ENCODE measurements around the gene C11orf91. TPM values are rescaled to one million over a fixed set of nuclear protein-coding genes. Genes with fewer than 3 reads are reported as not detected.
"Not testable (repeated sequence)": the region's sequence is repeated elsewhere in the genome, so short reads cannot be mapped to it uniquely, and the experiment has no call there.

Gene C11orf91
- total RNA-seq, 1 donor from 2014 or later = 0.75 TPM

DNA sequence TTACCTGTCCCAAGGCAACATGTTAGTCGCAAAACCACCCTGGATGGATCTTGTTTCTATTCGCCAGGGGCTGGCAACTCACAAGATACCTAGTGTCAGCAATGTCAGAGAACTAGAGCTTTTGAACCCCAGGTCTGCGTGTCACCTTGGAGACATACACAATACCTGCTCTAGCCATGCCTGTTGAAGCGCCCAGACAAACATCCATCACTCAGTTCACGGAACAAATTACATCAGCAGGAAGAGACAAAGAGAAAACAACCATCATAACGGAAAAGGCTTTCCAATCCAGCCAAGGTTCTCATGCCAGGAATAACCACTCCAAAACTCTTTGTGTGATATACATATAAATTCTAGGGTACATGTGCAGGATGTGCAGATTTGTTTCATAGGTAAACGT is 33.4 kb upstream of the C11orf91 start:
- no peaks in the 10 kb centered on the region for H3K27me3 Mint-ChIP-seq (ENCODE audit: unreplicated experiment)
- H3K27ac Mint-ChIP-seq (ENCODE audit: unreplicated experiment) = peak overlapping the region; percentile 97
- H3K4me3 Mint-ChIP-seq (ENCODE audit: unreplicated experiment) = peak overlapping the region; percentile 92
- no peaks in the 10 kb centered on the region for H3K9me3 Mint-ChIP-seq (ENCODE audit: unreplicated experiment)
- no peak for DNase-seq (ENCODE audit: extremely low spot score, unreplicated experiment)
- TF ChIP-seq, protein P1, sequence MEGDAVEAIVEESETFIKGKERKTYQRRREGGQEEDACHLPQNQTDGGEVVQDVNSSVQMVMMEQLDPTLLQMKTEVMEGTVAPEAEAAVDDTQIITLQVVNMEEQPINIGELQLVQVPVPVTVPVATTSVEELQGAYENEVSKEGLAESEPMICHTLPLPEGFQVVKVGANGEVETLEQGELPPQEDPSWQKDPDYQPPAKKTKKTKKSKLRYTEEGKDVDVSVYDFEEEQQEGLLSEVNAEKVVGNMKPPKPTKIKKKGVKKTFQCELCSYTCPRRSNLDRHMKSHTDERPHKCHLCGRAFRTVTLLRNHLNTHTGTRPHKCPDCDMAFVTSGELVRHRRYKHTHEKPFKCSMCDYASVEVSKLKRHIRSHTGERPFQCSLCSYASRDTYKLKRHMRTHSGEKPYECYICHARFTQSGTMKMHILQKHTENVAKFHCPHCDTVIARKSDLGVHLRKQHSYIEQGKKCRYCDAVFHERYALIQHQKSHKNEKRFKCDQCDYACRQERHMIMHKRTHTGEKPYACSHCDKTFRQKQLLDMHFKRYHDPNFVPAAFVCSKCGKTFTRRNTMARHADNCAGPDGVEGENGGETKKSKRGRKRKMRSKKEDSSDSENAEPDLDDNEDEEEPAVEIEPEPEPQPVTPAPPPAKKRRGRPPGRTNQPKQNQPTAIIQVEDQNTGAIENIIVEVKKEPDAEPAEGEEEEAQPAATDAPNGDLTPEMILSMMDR (IDR thresholded peaks at IDR 0.05) = no peak
- H3K36me3 Mint-ChIP-seq (ENCODE audit: unreplicated experiment) = peaks cover 18% of the 10 kb centered on the region
- peaks cover 76% of the 10 kb centered on the region for H3K4me1 Mint-ChIP-seq (ENCODE audit: unreplicated experiment)

DNA sequence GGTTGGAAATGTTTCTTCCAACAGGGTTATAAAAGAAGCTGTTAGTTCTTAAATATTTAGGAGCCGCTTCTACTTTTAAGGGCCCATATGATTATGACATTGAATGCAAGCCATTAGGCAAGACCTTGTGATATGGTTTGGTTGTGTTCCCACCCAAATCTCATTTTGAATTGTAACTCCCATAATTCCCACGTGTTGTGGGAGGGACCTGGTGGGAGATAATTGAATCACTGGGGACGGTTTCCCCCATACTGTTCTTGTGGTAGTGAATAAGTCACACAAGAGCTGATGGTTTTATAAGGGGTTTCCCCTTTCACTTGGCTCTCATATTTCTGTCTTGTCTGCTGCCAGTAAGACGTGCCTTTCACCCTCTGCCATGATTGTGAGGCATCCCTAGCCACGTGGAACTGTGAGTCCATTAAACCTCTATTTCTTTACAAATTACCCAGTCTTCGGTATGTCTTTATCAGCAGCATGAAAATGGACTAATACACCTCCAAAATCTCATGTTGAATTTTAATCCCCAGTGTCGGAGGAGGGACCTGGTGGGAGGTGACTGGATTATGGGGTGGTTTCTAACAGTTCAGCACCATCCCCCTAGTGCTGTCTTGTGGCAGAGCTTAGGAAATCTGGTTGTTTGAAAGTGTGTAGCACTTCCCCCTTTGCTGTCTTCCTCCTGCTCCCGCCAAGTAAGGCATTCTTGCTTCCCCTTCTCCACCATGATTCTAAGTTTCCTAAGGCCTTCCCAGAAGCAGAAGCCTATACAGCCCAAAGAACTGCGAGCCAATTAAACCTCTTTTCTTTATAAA is 31.3 kb upstream of the C11orf91 start:
- Mint-ChIP-seq H3K36me3 (ENCODE audit: unreplicated experiment) (peaks cover 26% of the 10 kb centered on the region), H3K27ac (ENCODE audit: unreplicated experiment) (peak overlapping the region; percentile 58), H3K9me3 (ENCODE audit: unreplicated experiment) (no peaks in the 10 kb centered on the region), H3K4me3 (ENCODE audit: unreplicated experiment) (peak overlapping the region; percentile 10), H3K27me3 (ENCODE audit: unreplicated experiment) (no peaks in the 10 kb centered on the region), H3K4me1 (ENCODE audit: unreplicated experiment) (peaks cover 76% of the 10 kb centered on the region)
- TF ChIP-seq, protein P1 (IDR thresholded peaks at IDR 0.05) = no peak
- no peak for DNase-seq (ENCODE audit: extremely low spot score, unreplicated experiment)

DNA sequence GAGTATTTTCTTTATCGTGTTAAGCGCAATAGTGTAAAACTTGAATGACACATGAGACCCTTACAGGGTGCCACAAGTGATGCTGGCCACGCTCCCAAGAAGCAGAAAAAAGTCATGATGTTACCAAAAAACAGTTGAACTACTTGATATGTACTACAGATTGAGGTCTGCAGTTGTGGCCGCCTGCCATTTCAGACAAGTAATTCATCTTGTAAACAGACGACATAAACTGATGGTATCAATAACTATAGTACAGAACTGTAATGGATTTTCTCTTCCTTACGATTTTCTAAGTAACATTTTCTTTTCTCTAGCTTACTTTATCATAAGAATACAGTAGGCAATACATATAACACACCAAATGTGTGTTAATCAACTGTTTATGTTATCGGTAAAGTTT is 30.1 kb upstream of the C11orf91 start:
- no peak for DNase-seq (ENCODE audit: extremely low spot score, unreplicated experiment)
- Mint-ChIP-seq H3K27me3 (ENCODE audit: unreplicated experiment) (no peaks in the 10 kb centered on the region), H3K4me3 (ENCODE audit: unreplicated experiment) (peak overlapping the region; percentile 26), H3K36me3 (ENCODE audit: unreplicated experiment) (peaks cover 29% of the 10 kb centered on the region), H3K9me3 (ENCODE audit: unreplicated experiment) (no peaks in the 10 kb centered on the region), H3K4me1 (ENCODE audit: unreplicated experiment) (peaks cover 82% of the 10 kb centered on the region), H3K27ac (ENCODE audit: unreplicated experiment) (no peak overlapping the region)
- TF ChIP-seq, protein P1 (IDR thresholded peaks at IDR 0.05) = no peak

DNA sequence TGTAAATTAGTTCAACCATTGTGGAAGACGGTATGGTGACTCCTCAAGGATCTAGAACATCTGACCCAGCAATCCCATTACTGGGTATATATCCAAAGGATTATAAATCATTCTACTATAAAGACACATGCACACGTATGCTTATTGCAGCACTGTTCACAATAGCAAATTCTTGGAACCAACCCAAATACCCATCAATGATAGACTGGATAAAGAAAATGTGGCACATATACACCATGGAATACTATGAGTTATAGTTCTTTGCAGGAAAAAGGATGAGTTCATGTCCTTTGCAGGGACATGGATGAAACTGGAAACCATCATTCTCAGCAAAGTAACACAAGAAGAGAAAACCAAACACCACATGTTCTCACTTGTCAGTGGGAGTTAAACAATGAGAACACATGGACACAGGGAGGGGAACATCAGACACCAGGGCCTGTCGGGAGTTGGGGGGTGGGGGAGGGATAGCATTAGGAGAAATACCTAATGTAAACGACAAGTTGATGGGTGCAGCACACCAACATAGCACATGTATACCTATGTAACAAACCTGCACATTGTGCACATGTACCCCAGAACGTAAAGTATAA is 28.5 kb upstream of the C11orf91 start:
- H3K27ac Mint-ChIP-seq (ENCODE audit: unreplicated experiment) = peak overlapping the region; percentile 29
- not testable (repeated sequence) for H3K9me3 Mint-ChIP-seq (ENCODE audit: unreplicated experiment); H3K27me3 Mint-ChIP-seq (ENCODE audit: unreplicated experiment); DNase-seq (ENCODE audit: extremely low spot score, unreplicated experiment)
- H3K36me3 Mint-ChIP-seq (ENCODE audit: unreplicated experiment) = peaks cover 29% of the 10 kb centered on the region
- peaks cover 90% of the 10 kb centered on the region for H3K4me1 Mint-ChIP-seq (ENCODE audit: unreplicated experiment)
- peak overlapping the region; percentile 46 for H3K4me3 Mint-ChIP-seq (ENCODE audit: unreplicated experiment)

DNA sequence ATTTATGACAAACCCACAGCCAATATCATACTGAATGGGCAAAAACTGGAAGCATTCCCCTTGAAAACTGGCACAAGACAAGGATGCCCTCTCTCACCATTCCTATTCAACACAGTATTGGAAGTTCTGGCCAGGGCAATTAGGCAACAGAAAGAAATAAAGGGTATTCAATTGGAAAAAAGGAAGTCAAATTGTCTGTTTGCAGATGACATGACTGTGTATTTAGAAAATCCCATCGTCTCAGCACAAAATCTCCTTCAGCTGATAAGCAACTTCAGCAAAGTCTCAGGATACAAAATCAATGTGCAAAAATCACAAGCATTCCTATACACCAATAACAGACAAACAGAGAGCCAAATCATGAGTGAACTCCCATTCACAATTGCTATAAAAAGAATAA is 26.9 kb upstream of the C11orf91 start:
- H3K4me1 Mint-ChIP-seq (ENCODE audit: unreplicated experiment) = peaks cover 93% of the 10 kb centered on the region
- H3K27ac Mint-ChIP-seq (ENCODE audit: unreplicated experiment) = peak overlapping the region; percentile 31
- not testable (repeated sequence) for DNase-seq (ENCODE audit: extremely low spot score, unreplicated experiment); H3K4me3 Mint-ChIP-seq (ENCODE audit: unreplicated experiment); H3K9me3 Mint-ChIP-seq (ENCODE audit: unreplicated experiment); H3K27me3 Mint-ChIP-seq (ENCODE audit: unreplicated experiment)
- peaks cover 22% of the 10 kb centered on the region for H3K36me3 Mint-ChIP-seq (ENCODE audit: unreplicated experiment)

DNA sequence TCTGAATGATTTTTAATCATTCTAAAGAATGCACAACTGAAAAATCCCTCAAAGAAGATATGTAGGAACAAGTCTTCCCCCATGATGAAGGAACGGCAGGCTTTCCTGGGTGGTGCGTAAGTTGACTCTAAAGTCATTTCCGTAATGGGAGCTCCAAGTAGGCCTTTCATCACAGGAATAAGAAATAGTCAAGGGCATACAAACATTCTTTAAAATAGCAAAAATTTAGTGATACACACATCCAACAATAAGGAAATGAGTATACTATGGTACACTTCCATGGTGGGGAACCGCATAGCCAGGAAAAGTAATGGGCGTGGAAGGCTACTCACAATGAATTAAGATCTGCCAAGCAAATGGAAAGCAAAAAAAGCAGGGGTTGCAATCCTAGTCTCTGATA is 24.9 kb upstream of the C11orf91 start:
- no peaks in the 10 kb centered on the region for H3K27me3 Mint-ChIP-seq (ENCODE audit: unreplicated experiment)
- peaks cover 94% of the 10 kb centered on the region for H3K4me1 Mint-ChIP-seq (ENCODE audit: unreplicated experiment)
- H3K36me3 Mint-ChIP-seq (ENCODE audit: unreplicated experiment) = peaks cover 23% of the 10 kb centered on the region
- peak overlapping the region; percentile 92 for H3K27ac Mint-ChIP-seq (ENCODE audit: unreplicated experiment)
- H3K9me3 Mint-ChIP-seq (ENCODE audit: unreplicated experiment) = no peaks in the 10 kb centered on the region
- DNase-seq (ENCODE audit: extremely low spot score, unreplicated experiment) = no peak
- no peak overlapping the region for H3K4me3 Mint-ChIP-seq (ENCODE audit: unreplicated experiment)
- TF ChIP-seq, protein P1 (IDR thresholded peaks at IDR 0.05) = no peak
